HG02943 (cell line): Measurements from ENCODE around the gene NTN1.

Source experiments
- ATAC-seq: cut with Tn5 transposase; IDR thresholded peaks from one replicate; pipeline ENCODE4 v1.9.1; 2021; ENCODE audit warnings: mild to moderate bottlenecking, low read depth, moderate library complexity; ENCODE audit not compliant: unreplicated experiment

The NTN1 gene

GRCh38 chr17:9183306-9183705, 162.0 kb downstream of the NTN1 start:
- no peak for ATAC-seq

- ATAC-seq, result no peak
These were observed 163.8 kb downstream of the NTN1 start for GRCh38 chr17:9185142-9185541.

DNA sequence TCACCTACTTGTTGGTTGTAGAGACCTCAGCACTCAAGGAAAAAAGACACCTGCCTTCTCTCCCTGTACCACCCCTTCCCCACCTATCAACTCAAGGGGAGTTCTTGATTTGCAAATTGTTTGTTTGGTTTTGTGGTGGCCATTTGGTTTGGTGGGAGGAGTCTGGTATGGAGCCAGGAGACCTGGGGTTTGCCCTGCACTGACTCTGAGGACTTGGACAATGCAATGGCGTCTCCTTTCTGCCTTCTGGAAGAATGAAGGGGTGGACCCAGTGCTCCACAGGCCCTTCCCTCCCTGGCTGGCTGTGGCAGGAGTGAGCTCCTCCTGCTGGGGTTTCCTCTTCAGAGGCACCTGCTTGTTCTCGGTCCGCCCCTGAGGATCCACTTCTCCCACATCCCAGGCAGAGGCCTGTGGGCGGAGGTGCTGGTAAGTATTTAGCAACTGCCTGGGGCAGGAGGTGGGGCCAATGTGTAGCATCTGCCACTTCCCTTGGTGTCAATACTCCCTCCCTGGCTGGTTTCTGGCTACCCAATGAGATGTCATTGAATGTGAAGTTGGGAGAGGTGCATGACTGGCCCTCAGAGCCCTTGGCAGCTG, 164.5 kb downstream of the NTN1 start:
- no peak for ATAC-seq

GRCh38 chr17:9187828-9188227, 166.5 kb downstream of the NTN1 start:
- ATAC-seq, result no peak

DNA sequence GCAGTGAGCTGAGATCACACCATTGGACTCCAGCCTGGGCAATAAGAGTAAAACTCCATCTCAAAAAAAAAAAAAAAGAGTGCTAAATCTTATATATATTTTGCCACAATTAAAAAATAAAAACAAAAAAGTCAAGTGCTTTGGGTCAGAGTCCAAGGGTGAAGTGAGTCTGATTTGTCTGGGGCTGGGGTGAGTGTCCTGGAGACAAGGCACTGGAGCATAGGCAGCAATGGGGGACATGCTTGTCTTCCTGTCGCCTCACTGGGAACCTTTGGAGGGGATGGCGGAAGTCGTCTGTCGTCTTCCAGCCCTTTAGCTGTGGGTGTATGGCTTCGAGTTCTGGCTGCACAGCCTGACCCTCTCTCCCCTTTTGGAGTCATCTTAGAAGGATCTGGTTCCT, 167.1 kb downstream of the NTN1 start:
- ATAC-seq, result no peak

DNA sequence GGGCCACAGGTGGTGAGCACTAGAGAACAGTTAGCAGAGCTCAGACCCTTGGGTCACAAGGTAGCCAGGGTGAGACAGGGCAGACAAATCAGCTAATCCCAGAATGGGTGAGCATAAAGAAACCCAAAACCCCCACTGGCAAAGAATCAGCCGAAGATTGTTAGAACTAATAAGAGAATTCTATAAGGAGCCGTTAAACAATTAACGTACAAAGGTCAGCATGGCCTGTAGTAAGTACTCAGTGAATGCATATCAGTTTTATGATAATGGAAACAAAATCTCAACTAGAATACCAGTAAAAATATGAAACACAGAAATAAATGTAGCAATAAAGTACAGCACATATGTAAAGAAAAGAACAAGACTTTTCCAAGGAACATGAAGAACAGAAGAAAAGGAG, 168.6 kb downstream of the NTN1 start:
- no peak for ATAC-seq

DNA sequence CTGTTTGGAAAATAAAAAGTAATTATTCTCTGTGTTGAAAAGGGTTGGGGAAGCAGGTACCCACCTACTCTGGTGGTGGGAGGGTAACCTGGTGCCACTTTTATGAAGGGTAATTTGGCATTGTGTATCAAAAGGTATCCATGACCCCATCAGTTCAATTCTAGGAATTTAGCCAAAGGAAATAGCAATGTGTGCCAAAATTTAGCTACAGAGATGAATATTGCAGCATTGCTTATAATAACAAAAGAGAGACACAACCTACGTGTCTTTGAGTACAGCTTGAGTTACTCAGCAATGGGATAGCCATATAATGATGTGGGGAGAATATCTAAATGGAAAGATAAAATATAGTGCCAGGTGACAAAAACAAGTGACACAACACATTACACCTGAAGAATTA, 170.7 kb downstream of the NTN1 start:
- ATAC-seq, result no peak

- no peak for ATAC-seq
These were observed 174.1 kb downstream of the NTN1 start for GRCh38 chr17:9195411-9195810.

DNA sequence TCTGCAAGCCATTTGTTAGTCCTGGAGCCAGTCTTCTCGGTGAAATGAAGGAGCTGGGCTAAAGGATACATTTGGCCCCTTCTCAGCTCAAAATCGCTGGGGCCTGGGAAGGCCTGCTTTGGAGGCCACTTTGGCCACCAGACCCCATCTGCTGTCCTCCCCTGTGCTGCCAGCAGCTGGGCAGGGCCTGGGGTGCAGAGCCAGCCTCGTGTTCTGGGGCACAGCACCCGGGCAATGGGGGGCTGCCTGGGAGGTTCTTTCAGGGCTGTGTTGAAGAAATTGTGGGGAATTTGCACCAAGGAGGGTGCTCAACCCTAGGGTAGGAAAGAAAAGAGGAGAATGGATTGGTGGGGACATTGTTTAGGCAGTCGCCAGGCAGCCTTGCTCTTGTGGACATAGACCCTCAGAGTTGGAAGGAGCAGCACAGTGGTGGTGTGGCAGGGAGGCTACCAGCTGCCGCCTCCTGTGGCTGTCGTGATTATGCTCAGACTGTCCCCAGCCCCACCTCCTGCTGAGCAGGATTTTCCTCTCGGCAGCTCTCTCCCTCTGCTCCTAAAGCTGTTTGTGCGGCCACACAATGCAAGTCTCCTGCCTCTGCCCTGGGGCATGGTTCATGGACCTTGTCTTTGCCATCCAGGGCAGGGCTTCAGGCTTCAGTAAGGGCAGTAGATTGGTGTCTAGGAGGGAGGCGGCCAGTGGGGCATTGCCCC, 174.8 kb downstream of the NTN1 start:
- ATAC-seq, result no peak

GRCh38 chr17:9199571-9200551, 178.6 kb downstream of the NTN1 start:
- no peak for ATAC-seq

DNA sequence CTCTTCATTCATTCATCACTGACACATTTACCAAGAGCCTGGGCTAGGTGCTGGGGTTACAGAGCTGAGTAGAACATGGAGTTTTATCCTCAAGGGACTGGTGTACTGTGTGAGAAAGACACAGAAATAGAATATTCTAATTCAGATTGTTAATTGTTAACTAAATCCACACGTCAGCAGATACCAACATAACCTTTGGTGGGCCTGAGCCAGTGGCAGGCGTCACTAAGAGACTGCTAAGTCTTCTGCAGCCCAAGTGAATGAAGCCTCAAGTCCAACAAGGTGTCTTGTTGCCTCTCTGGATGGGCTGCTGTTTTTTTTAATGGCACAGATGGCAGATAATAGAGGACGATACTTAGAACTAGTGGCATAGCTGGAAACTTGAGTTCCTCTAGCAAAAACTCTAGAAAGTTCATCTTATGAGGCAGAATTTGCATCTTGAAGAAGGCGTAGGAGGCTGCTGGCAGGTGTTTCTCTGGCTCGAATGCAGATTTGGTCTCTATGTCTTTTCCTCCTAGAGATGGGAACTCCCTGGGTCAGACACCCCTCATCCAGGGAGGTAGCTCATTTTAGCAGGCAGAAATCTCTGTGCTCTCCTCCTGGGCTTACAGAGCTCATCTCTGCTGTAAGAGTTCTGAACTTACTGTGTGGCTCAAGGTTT, 179.5 kb downstream of the NTN1 start:
- ATAC-seq, result peak; percentile 68

DNA sequence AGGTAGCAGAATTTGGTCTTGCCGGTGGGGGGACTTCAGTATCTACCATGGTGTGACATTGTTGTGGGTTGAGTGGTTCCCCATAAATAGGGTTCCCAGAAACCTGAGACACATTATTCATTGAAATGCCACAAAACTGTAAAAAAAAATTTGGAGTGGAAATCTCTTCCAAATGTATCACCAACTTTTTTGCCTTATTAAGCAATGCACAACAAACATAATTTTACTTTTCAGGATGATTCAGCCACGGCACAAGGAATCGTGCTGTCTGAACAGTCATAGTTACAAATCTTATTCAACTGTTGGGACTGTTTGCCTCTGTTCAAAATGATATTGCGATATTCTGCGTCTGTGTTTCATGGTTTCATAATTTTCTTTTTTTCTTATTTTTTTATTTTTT, 181.2 kb downstream of the NTN1 start:
- no peak for ATAC-seq

DNA sequence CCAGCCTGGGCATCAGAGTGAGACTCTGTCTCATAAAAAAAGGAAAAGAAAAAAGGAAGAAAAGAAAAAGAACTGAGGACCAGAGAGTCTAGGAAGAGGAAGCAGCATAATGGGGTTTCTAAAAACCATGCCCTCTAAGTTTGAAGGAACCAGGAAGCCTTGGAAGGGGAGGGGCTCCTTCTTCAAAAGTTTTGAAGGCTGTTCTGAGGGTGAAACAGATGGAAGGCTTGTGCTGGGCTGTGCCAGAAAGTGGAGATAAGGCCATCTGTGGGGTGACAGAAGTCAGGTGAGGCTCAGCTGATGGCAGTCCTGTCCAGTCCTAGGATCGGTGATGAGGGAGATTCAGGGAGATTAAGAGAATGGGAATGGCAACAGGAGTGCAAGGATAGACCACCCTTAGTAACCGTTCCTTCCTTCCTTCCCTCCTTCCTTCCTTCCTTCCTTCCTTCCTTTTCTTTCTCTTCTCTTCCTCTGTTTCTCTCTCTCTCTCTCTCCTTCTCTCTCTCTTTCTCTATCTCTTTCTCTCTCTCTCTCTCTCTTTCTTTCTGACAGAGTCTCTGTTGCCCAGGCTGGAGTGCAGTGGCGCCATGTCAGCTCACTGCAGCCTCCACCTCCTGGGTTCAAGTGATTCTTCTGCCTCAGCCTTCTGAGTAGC, 182.6 kb downstream of the NTN1 start:
- ATAC-seq, result no peak

GRCh38 chr17:9204637-9205329, 183.5 kb downstream of the NTN1 start:
- no peak for ATAC-seq

DNA sequence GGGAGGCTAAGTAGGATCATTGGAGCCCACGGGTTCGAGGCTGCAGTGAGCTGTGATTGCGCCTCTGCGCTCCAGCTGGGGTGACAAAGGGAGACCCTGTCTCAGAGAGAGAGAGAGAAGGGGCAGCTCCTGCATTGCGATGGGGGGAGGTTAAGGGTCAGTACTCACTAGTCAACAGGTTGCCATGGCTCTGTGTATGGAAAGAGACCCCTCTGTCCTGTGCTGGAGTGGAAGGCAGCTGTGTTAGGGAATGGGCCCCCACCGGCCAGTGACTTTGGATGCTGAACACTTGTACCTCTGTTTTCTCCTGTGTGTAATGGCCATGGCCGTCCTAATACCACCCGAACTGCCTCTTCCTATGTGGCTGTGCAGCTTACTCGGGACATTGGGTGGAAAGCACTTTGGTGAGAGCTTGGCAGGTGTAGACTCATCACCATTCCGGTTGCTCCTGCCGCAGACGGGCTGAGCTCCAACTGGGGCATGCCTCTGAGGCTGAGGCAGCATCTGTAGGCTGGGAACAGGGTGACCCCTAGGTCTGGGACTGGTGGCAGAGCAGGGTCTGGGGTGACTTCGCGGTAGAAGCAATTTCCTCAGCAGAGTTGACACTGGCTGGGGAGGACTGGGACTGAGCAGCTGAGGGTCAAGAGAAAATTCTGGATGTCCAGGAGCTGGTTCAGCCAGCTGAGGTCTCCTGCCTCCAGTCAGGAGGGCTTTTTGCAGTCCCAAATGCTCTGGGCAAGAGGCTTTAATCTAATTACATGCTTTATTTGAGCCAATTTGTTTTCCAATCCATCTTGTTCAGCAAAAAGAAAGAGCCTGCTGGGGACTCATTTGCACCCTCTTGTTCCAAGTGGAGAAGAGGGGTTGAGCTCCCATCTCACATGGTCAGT, 184.5 kb downstream of the NTN1 start:
- ATAC-seq, result no peak

DNA sequence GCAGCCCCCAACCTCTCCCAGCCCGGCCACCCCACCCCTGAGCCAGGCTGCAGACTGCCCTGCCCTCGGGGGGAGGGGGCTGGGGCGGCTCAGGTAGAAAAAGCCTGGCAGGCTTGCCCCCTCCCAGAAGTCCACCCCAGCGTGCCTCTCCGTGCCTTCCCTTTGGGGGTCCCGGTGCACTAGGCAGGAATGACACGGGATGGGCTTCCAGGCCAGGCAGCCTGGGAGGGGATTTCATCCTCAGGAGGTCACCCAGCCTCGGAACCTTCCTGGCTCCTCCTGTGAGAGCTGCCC, 185.0 kb downstream of the NTN1 start:
- ATAC-seq, result no peak

DNA sequence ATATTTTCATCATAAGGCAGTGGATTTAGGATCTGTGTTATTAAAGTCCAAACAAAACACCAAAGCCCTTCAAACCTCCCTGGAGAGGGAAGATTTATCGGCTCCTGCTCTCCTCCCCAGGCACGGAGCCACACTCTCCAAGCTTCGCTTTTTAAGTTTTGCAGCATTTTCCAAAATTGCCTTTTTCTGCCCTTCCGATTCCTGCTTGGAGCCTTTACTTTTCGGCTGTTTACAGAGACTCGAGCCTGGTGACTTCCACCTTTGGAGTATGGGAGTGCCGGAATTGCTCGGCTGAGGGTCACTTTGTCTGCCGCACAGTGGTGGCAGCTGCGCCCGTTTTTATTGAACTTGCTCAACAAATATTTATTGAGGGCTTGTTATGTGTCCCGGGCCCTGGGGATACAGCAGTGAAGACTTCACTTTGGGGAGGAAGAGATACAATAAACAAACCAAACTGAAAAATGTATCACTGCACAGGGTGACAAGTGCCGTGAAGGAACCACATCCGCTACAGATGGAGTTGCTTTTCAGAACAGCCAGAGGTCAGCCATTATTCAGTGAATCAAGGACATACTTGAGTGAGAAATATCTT, 185.5 kb downstream of the NTN1 start:
- no peak for ATAC-seq

- no peak for ATAC-seq
These were observed 187.2 kb downstream of the NTN1 start for GRCh38 chr17:9208381-9209105.
